ENCODE measurements around the gene CCDC150. TPM values are rescaled to one million over a fixed set of nuclear protein-coding genes. Genes with fewer than 3 reads are reported as not detected.
"Not testable (repeated sequence)": the region's sequence is repeated elsewhere in the genome, so short reads cannot be mapped to it uniquely, and the experiment has no call there.

CCDC150 gene
- polyA plus RNA-seq, 12 donors, result 2.4 to 9.4 (median 5.0) TPM; not detected in 1

GRCh38 chr2:196630531-196630930 lies 9.0 kb upstream of the CCDC150 start:
- DNase-seq, result no peak

- DNase-seq, result no peak
Observed at GRCh38 chr2:196635156-196635555, 4.4 kb upstream of the CCDC150 start.

GRCh38 chr2:196638765-196639164 lies 750 bp upstream of the CCDC150 start:
- DNase-seq, result no peak

GRCh38 chr2:196640031-196640548 lies 575 bp downstream of the CCDC150 start:
- no peak for DNase-seq

GRCh38 chr2:196649202-196649601 lies 9.7 kb downstream of the CCDC150 start:
- no peak for DNase-seq

GRCh38 chr2:196651387-196652094 lies 12.0 kb downstream of the CCDC150 start:
- no peak for DNase-seq

GRCh38 chr2:196652869-196653268 lies 13.4 kb downstream of the CCDC150 start:
- DNase-seq, result no peak

GRCh38 chr2:196653843-196654242 lies 14.3 kb downstream of the CCDC150 start:
- no peak for DNase-seq

GRCh38 chr2:196655761-196656160 lies 16.2 kb downstream of the CCDC150 start:
- DNase-seq, result no peak

GRCh38 chr2:196657333-196657732 lies 17.8 kb downstream of the CCDC150 start:
- DNase-seq, result no peak

- no peak for DNase-seq
Observed at GRCh38 chr2:196659844-196660243, 20.3 kb downstream of the CCDC150 start.

GRCh38 chr2:196660244-196660643 lies 20.7 kb downstream of the CCDC150 start:
- DNase-seq, result no peak

- DNase-seq, result no peak
Observed at GRCh38 chr2:196670342-196670741, 30.8 kb downstream of the CCDC150 start.

GRCh38 chr2:196675963-196676362 lies 36.4 kb downstream of the CCDC150 start:
- no peak for DNase-seq

GRCh38 chr2:196677404-196677803 lies 37.9 kb downstream of the CCDC150 start:
- no peak for DNase-seq

GRCh38 chr2:196679368-196679767 lies 39.9 kb downstream of the CCDC150 start:
- no peak for DNase-seq

- no peak for DNase-seq
Observed at GRCh38 chr2:196681510-196681909, 42.0 kb downstream of the CCDC150 start.

- DNase-seq, result no peak
Observed at GRCh38 chr2:196685792-196686191, 46.3 kb downstream of the CCDC150 start.

GRCh38 chr2:196686737-196687136 lies 47.2 kb downstream of the CCDC150 start:
- not testable (repeated sequence) for DNase-seq

GRCh38 chr2:196696423-196697079 lies 57.0 kb downstream of the CCDC150 start:
- peak; percentile 11 for DNase-seq

GRCh38 chr2:196697825-196698224 lies 58.3 kb downstream of the CCDC150 start:
- no peak for DNase-seq

- DNase-seq, result peak; percentile 15
Observed at GRCh38 chr2:196702641-196703040, 63.1 kb downstream of the CCDC150 start.

GRCh38 chr2:196703695-196704094 lies 64.2 kb downstream of the CCDC150 start:
- DNase-seq, result peak; percentile 22

Data from muscle of arm (tissue), 12 donors.